ENCODE results near the gene TAPBP. TPM values are rescaled to one million over a fixed set of nuclear protein-coding genes. Genes with fewer than 3 reads are reported as not detected.

TAPBP gene
- total RNA-seq, 1 experiment from 2014 or later = 80.1 TPM

DNA sequence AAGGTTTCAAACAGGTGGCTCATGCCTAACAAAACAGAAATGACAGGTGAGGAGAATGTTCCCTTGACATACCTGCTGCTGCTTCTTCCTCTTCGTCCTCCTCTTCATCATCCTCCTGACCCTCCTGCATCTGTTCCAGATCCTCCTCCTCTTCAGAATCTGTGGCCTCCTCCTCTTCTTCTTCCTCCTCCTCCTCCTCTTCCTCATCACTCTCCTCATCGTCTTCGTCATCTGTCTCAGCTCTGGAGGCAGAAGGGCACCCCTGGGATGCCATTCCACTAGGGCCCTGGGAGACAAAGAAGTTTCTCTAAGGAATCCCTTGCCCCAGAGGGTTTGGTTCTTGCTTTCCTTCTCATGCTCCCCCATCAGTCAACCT lies 6.0 kb upstream of the TAPBP start:
- DNase-seq (ENCODE audit: low read depth, low spot score) (no peak), ATAC-seq (no peak)
- Histone ChIP-seq H4K20me1 (ENCODE audit: insufficient read depth) (no peaks in the 10 kb centered on the region), H3K9me3 (ENCODE audit: control insufficient read depth in 1 of 2, insufficient read depth in 1 of 2, low read depth in 1 of 2, low read length in 2 of 2) (no peaks in the 10 kb centered on the region), H3K4me1 (ENCODE audit: control insufficient read depth in 1 of 2, insufficient read depth in 2 of 2, low read length in 2 of 2) (peaks cover 36 to 68% of the 10 kb centered on the region in 2 experiments), H3K4me2 (ENCODE audit: low read length) (0 out of 2 replicates have a peak overlapping the region, but pooled peaks have one; percentile 100), H3K36me3 (ENCODE audit: control insufficient read depth in 1 of 2, insufficient read depth in 2 of 2, low read length in 2 of 2) (peaks cover 22 to 29% of the 10 kb centered on the region in 2 experiments; a peak in 3 of 4 replicates), H3K9me2 (ENCODE audit: insufficient read depth) (no peaks in the 10 kb centered on the region), H3K4me3 (replicated peaks in 1 of 2; ENCODE audit: low read depth in 1 of 2, low read length in 2 of 2) (no peak overlapping the region), H2AFZ (ENCODE audit: low read depth, low read length, poor library complexity, severe bottlenecking) (no peak overlapping the region), H3K79me2 (ENCODE audit: insufficient read depth, low read length) (peaks cover 41% of the 10 kb centered on the region), H3K27ac (ENCODE audit: low read depth, low read length) (0 out of 2 replicates have a peak overlapping the region, but pooled peaks have one; percentile 11), H3K27me3 (ENCODE audit: insufficient read depth, low read length) (no peaks in the 10 kb centered on the region), H3K9ac (ENCODE audit: low read length) (no peak overlapping the region)
- ChIA-PET POLR2A (no interaction called here), RAD21 (ENCODE audit: low non-redundant PET in 1 of 2, low total read pairs in 2 of 2, uncharacterized antibody in 2 of 2, unreplicated experiment in 2 of 2) (no interaction called here), CTCF (no interaction called here)
- BruUV-seq (replicated peaks) = no TSS peak
- intact Hi-C loops (cut with micrococcal nuclease) = no loop called here
- TF ChIP-seq, protein P1, sequence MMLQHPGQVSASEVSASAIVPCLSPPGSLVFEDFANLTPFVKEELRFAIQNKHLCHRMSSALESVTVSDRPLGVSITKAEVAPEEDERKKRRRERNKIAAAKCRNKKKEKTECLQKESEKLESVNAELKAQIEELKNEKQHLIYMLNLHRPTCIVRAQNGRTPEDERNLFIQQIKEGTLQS (IDR thresholded peaks at IDR 0.05) = no peak
- TF ChIP-seq MAX (IDR thresholded peaks at IDR 0.05) (no peak), POLR2A (IDR thresholded peaks at IDR 0.05; ENCODE audit: borderline replicate concordance, extremely low read depth, insufficient read depth, insufficient read length) (no peak), ZNF274 (IDR thresholded peaks at IDR 0.05; ENCODE audit: low read depth, low read length) (no peak), POLR2AphosphoS5 (IDR thresholded peaks at IDR 0.05; ENCODE audit: low read depth, low read length) (no peak), TCF7L2 (IDR thresholded peaks at IDR 0.05; ENCODE audit: borderline replicate concordance, extremely low read depth, insufficient read depth, insufficient read length) (no peak), REST (IDR thresholded peaks at IDR 0.05; ENCODE audit: low read depth) (no peak), ELF1 (IDR thresholded peaks at IDR 0.05; ENCODE audit: borderline replicate concordance, low read depth) (no peak), SIN3A (IDR thresholded peaks at IDR 0.05; ENCODE audit: low read depth) (no peak), SRF (IDR thresholded peaks at IDR 0.05; ENCODE audit: low read depth) (no peak)
- TF ChIP-seq, protein P2, sequence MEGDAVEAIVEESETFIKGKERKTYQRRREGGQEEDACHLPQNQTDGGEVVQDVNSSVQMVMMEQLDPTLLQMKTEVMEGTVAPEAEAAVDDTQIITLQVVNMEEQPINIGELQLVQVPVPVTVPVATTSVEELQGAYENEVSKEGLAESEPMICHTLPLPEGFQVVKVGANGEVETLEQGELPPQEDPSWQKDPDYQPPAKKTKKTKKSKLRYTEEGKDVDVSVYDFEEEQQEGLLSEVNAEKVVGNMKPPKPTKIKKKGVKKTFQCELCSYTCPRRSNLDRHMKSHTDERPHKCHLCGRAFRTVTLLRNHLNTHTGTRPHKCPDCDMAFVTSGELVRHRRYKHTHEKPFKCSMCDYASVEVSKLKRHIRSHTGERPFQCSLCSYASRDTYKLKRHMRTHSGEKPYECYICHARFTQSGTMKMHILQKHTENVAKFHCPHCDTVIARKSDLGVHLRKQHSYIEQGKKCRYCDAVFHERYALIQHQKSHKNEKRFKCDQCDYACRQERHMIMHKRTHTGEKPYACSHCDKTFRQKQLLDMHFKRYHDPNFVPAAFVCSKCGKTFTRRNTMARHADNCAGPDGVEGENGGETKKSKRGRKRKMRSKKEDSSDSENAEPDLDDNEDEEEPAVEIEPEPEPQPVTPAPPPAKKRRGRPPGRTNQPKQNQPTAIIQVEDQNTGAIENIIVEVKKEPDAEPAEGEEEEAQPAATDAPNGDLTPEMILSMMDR (IDR thresholded peaks at IDR 0.05 in 2 of 3, conservative IDR thresholded peaks at IDR 0.05 in 1 of 3; ENCODE audit: borderline replicate concordance in 1 of 3, insufficient read depth in 1 of 3, low read depth in 2 of 3, low read length in 2 of 3) = no peak

All from HCT116 (cell line).